ENCODE measurements around the gene EFEMP1. TPM values are rescaled to one million over a fixed set of nuclear protein-coding genes. Genes with fewer than 3 reads are reported as not detected.

The EFEMP1 gene
- total and polyA plus RNA-seq, 4 donors, result 0.65 to 11.5 (median 6.5) TPM

DNA sequence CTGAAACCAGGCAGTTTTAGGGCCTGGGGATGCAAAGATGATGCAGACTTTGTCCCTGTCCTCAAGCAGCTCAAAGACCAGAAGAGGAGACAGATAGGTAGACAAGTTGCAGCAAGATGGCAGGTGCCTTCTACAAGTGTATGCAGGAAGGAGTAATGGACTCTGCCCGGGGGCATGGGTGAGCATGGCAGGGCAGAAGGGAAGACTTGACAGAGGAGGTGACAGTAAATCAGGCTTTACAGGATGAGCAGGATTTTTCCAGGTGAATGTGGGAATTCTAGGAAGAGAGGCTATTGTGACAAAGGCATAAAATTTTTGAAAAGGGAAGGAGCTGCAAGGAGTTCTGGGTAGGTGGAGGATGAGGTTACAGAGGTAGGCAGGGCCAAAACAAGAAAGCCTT is 4.7 kb downstream of the EFEMP1 start (continued):
- TF ChIP-seq, protein P1, sequence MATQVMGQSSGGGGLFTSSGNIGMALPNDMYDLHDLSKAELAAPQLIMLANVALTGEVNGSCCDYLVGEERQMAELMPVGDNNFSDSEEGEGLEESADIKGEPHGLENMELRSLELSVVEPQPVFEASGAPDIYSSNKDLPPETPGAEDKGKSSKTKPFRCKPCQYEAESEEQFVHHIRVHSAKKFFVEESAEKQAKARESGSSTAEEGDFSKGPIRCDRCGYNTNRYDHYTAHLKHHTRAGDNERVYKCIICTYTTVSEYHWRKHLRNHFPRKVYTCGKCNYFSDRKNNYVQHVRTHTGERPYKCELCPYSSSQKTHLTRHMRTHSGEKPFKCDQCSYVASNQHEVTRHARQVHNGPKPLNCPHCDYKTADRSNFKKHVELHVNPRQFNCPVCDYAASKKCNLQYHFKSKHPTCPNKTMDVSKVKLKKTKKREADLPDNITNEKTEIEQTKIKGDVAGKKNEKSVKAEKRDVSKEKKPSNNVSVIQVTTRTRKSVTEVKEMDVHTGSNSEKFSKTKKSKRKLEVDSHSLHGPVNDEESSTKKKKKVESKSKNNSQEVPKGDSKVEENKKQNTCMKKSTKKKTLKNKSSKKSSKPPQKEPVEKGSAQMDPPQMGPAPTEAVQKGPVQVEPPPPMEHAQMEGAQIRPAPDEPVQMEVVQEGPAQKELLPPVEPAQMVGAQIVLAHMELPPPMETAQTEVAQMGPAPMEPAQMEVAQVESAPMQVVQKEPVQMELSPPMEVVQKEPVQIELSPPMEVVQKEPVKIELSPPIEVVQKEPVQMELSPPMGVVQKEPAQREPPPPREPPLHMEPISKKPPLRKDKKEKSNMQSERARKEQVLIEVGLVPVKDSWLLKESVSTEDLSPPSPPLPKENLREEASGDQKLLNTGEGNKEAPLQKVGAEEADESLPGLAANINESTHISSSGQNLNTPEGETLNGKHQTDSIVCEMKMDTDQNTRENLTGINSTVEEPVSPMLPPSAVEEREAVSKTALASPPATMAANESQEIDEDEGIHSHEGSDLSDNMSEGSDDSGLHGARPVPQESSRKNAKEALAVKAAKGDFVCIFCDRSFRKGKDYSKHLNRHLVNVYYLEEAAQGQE (IDR thresholded peaks at IDR 0.05), result no peak
- TF ChIP-seq NR2F2 (IDR thresholded peaks at IDR 0.05), result no peak
- TF ChIP-seq, protein P2, sequence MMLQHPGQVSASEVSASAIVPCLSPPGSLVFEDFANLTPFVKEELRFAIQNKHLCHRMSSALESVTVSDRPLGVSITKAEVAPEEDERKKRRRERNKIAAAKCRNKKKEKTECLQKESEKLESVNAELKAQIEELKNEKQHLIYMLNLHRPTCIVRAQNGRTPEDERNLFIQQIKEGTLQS (IDR thresholded peaks at IDR 0.05), result no peak

DNA sequence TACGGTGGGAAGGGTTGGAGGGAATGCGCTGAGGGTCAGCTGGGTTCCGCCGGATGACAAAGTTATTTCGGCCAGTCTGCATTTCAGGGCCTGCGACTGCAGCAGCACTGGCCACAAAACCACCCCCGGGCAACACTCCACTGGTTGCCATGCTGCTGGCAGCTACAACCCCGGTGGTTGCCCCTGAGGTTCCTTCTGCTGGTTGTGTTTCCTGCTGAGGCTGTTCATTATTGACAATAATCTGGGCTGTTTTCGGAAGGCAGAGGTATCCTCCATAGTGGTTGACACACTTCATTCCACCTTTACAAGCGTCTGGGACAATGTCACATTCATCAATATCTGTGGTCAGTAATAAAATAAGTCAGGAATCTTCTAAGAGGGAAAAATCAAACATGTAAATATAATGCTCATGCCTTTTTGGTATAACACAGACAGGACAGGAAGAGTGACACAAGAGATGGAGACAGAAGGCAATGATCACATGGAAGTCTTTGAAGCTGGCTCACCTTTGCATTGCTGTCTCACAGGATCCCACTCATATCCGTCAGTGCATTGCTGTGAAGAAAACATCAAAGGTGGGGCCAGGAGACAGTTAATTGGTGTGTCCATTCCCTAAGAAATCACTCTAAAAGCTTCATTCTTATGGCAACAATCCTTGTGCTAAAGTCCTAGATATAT is 5.7 kb downstream of the EFEMP1 start:
- peaks cover 0 to 4% (median 0%) of the 10 kb centered on the region in 4 donors for H3K4me1 ChIP-seq (ENCODE audit: control insufficient read depth in 4 of 4, insufficient read depth in 4 of 4, low read length in 3 of 4)
- no peak overlapping the region for H3K27ac ChIP-seq (ENCODE audit: low read depth in 1 of 2, low read length in 2 of 2)
- no peak overlapping the region for H3K4me3 ChIP-seq (ENCODE audit: low read depth in 1 of 3, low read length in 3 of 3)
- 88% methylated on average over 11 of the region's 11 CpGs for WGBS
- TF ChIP-seq, protein P3, sequence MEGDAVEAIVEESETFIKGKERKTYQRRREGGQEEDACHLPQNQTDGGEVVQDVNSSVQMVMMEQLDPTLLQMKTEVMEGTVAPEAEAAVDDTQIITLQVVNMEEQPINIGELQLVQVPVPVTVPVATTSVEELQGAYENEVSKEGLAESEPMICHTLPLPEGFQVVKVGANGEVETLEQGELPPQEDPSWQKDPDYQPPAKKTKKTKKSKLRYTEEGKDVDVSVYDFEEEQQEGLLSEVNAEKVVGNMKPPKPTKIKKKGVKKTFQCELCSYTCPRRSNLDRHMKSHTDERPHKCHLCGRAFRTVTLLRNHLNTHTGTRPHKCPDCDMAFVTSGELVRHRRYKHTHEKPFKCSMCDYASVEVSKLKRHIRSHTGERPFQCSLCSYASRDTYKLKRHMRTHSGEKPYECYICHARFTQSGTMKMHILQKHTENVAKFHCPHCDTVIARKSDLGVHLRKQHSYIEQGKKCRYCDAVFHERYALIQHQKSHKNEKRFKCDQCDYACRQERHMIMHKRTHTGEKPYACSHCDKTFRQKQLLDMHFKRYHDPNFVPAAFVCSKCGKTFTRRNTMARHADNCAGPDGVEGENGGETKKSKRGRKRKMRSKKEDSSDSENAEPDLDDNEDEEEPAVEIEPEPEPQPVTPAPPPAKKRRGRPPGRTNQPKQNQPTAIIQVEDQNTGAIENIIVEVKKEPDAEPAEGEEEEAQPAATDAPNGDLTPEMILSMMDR (IDR thresholded peaks at IDR 0.05; ENCODE audit: low read depth, low read length, missing input control), result no peak
- TF ChIP-seq, protein P2 (IDR thresholded peaks at IDR 0.05), result no peak
- TF ChIP-seq JUND (IDR thresholded peaks at IDR 0.05), result no peak
- DNase-seq (ENCODE audit: low spot score), result no peak
- H3K36me3 ChIP-seq (ENCODE audit: control insufficient read depth in 4 of 4, insufficient read depth in 3 of 4, low read depth in 1 of 4, low read length in 3 of 4), result no peaks in the 10 kb centered on the region
- H3K27me3 ChIP-seq (ENCODE audit: control insufficient read depth in 4 of 4, insufficient read depth in 4 of 4, low read length in 3 of 4), result peaks cover 0 to 15% (median 0%) of the 10 kb centered on the region in 4 donors
- no peaks in the 10 kb centered on the region for H3K9me3 ChIP-seq (ENCODE audit: control insufficient read depth in 4 of 4, low read length in 3 of 4)
- H3K9ac ChIP-seq (ENCODE audit: low read depth in 1 of 2, low read length in 2 of 2), result no peak overlapping the region

DNA sequence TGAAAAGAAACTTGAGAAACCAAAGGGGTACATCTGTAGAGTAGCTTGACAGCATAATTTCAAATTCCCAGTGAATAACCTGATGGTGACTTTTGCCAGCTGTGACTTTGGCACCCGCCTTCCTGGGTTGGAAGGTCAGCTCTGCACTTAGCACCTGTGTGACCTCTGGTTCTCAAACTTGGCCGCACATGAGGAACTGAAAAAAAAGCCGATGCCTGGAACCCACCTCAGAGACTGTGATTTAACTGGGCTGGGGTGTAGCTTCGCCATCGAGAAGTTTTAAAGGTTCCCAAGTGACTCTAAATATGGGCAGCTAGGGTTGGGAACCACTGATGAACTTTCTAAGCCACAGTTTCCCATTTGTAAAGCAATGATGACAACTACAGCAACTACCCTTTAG is 6.5 kb downstream of the EFEMP1 start:
- TF ChIP-seq, protein P4, sequence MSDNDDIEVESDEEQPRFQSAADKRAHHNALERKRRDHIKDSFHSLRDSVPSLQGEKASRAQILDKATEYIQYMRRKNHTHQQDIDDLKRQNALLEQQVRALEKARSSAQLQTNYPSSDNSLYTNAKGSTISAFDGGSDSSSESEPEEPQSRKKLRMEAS (IDR thresholded peaks at IDR 0.05), result no peak
- TF ChIP-seq NR2F2 (IDR thresholded peaks at IDR 0.05) (no peak), JUND (IDR thresholded peaks at IDR 0.05) (no peak), YY1 (IDR thresholded peaks at IDR 0.05) (no peak), RAD21 (IDR thresholded peaks at IDR 0.05) (no peak), RXRA (IDR thresholded peaks at IDR 0.05) (no peak), HNF4G (IDR thresholded peaks at IDR 0.05) (no peak), FOXA2 (IDR thresholded peaks at IDR 0.05) (no peak), EGR1 (IDR thresholded peaks at IDR 0.05; ENCODE audit: low read depth in 2 of 2) (no peak)
- TF ChIP-seq, protein P2 (IDR thresholded peaks at IDR 0.05), result no peak
- no peak for DNase-seq (ENCODE audit: low spot score)
- Histone ChIP-seq H3K27me3 (ENCODE audit: control insufficient read depth in 4 of 4, insufficient read depth in 4 of 4, low read length in 3 of 4) (peaks cover 0 to 8% (median 0%) of the 10 kb centered on the region in 4 donors), H3K9ac (ENCODE audit: low read depth in 1 of 2, low read length in 2 of 2) (no peak overlapping the region), H3K4me1 (ENCODE audit: control insufficient read depth in 4 of 4, insufficient read depth in 4 of 4, low read length in 3 of 4) (no peaks in the 10 kb centered on the region), H3K36me3 (ENCODE audit: control insufficient read depth in 4 of 4, insufficient read depth in 3 of 4, low read depth in 1 of 4, low read length in 3 of 4) (no peaks in the 10 kb centered on the region), H3K9me3 (ENCODE audit: control insufficient read depth in 4 of 4, low read length in 3 of 4) (no peaks in the 10 kb centered on the region), H3K4me3 (ENCODE audit: low read depth in 1 of 3, low read length in 3 of 3) (no peak overlapping the region), H3K27ac (ENCODE audit: low read depth in 1 of 2, low read length in 2 of 2) (no peak overlapping the region)
- WGBS, result 89% methylated on average over 5 of the region's 5 CpGs
